SK-N-SH (cell line): ENCODE results near the gene ITPRID1.

Experiments
- EP300 ChIP-seq, 2 experiments: IDR thresholded peaks; 2 replicates each; pipeline versions ENCODE4 v1.4.0 to v1.6.1; 2012; ENCODE audit warnings: borderline replicate concordance in 1 of 2, low read depth in 1 of 2, low read length in 1 of 2
- EZH2phosphoT487 ChIP-seq: fragments of 200-600 bp; sonication (generic); IDR thresholded peaks from 2 replicates; pipeline ENCODE4 v1.6.1; 2017; ENCODE audit warnings: low read depth, mixed run types, mild to moderate bottlenecking, antibody characterized with exemption, moderate library complexity, borderline replicate concordance
- MXI1 ChIP-seq: IDR thresholded peaks from 2 replicates; pipeline ENCODE4 v1.6.1; 2012; ENCODE audit warnings: mild to moderate bottlenecking, low read depth, low read length, improper control_type of control experiment
- NFIC ChIP-seq: IDR thresholded peaks from 2 replicates; pipeline ENCODE4 v1.4.0; 2012; ENCODE audit warnings: borderline replicate concordance
- POLR2AphosphoS5 ChIP-seq: IDR thresholded peaks from 2 replicates; pipeline ENCODE4 v1.6.1; 2012; ENCODE audit warnings: low read depth, low read length
- RAD21 ChIP-seq: IDR thresholded peaks from 2 replicates; pipeline ENCODE4 v1.6.1; 2012; ENCODE audit warnings: mild to moderate bottlenecking, low read length
- SIN3A ChIP-seq: IDR thresholded peaks from 2 replicates; pipeline ENCODE4 v1.6.1; 2012; ENCODE audit warnings: low read depth, mild to moderate bottlenecking, low read length, moderate library complexity, borderline replicate concordance
- TAF1 ChIP-seq: IDR thresholded peaks from 2 replicates; pipeline ENCODE4 v1.6.1; 2012; ENCODE audit warnings: low read depth, mild to moderate bottlenecking, low read length, moderate library complexity, borderline replicate concordance
- TF ChIP-seq, protein P1 (sequence below): fragments of 200-600 bp; sonication (generic); IDR thresholded peaks from 2 replicates; pipeline ENCODE4 v1.6.1; 2017; ENCODE audit warnings: antibody characterized with exemption, mild to moderate bottlenecking, moderate library complexity
- TF ChIP-seq, protein P2 (sequence below): IDR thresholded peaks from 2 replicates; pipeline ENCODE4 v1.4.0; 2012; ENCODE audit warnings: low read depth

DNA sequence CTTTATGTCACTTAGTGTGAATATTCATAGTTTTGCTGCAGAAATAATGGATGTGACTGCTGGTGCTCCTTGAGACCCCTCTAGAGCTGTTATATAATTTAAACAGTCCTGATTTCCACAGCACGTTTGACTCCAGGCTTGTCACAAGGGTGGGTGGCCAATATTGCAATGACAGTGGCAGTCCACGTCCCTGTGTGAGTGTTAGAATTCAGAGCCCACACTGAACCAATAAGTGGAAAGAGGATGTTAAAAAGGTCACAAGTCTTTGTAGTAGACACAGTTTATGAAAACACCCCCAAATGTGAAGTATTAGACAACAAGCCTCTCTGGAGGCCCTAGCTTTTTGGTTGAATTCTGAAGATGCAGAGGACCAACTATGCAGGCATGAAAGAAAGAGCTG lies 175.1 kb downstream of the ITPRID1 start:
- TF ChIP-seq NFIC (no peak), POLR2AphosphoS5 (no peak), SIN3A (no peak), EP300 (IDR thresholded peaks at IDR 0.05; ENCODE audit: borderline replicate concordance in 1 of 2, low read depth in 1 of 2, low read length in 1 of 2) (no peak), EZH2phosphoT487 (no peak), TAF1 (no peak), MXI1 (no peak), RAD21 (no peak)
- TF ChIP-seq, protein P1, sequence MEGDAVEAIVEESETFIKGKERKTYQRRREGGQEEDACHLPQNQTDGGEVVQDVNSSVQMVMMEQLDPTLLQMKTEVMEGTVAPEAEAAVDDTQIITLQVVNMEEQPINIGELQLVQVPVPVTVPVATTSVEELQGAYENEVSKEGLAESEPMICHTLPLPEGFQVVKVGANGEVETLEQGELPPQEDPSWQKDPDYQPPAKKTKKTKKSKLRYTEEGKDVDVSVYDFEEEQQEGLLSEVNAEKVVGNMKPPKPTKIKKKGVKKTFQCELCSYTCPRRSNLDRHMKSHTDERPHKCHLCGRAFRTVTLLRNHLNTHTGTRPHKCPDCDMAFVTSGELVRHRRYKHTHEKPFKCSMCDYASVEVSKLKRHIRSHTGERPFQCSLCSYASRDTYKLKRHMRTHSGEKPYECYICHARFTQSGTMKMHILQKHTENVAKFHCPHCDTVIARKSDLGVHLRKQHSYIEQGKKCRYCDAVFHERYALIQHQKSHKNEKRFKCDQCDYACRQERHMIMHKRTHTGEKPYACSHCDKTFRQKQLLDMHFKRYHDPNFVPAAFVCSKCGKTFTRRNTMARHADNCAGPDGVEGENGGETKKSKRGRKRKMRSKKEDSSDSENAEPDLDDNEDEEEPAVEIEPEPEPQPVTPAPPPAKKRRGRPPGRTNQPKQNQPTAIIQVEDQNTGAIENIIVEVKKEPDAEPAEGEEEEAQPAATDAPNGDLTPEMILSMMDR: no peak
- TF ChIP-seq, protein P2, sequence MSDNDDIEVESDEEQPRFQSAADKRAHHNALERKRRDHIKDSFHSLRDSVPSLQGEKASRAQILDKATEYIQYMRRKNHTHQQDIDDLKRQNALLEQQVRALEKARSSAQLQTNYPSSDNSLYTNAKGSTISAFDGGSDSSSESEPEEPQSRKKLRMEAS: no peak
